GM19397 (cell line): ENCODE data around the gene TPSD1.
"Not testable (repeated sequence)": the region's sequence is repeated elsewhere in the genome, so short reads cannot be mapped to it uniquely, and the experiment has no call there.

Source experiments
- ATAC-seq: cut with Tn5 transposase; IDR thresholded peaks from one replicate; pipeline ENCODE4 v1.9.1; 2021; ENCODE audit warnings: mild to moderate bottlenecking, moderate library complexity; ENCODE audit not compliant: unreplicated experiment

Gene TPSD1

DNA sequence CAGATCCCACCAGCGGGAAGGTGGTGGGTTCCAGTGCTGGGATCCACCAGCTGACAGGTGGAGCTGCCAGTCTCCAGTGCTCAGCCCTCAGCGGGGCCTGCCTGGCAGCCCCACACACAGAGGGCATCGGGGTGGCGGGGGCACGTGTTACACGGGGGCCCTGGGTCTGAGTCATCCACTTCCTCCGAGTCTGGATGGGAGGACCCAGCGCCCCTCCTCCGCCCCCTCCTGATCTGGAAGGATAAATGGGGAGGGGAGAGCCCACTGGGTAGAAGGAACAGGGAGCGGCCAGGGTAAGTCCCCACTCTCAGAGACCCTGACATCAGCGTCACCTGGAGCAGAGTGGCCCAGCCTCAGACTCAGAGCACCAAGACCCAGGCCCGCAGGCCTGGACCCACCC lies 15.4 kb upstream of the TPSD1 start, which contains the start of gene TPSAB1:
TPSAB1 (plus strand) TSS at position 270 of the 400 bp plus-strand sequence. CDS start 234 bp downstream, outside the sequence.
- ATAC-seq = not testable (repeated sequence)

DNA sequence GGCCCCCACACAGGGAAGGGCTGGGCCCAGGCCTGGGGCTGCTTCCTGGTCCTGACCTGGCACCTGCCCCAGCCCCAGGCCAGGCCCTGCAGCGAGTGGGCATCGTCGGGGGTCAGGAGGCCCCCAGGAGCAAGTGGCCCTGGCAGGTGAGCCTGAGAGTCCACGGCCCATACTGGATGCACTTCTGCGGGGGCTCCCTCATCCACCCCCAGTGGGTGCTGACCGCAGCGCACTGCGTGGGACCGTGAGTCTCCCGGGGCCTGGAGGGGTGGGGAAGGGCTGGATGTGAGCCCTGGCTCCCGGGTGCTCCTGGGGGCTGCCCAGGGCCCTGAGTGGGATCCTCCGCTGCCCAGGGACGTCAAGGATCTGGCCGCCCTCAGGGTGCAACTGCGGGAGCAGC lies 14.8 kb upstream of the TPSD1 start:
- not testable (repeated sequence) for ATAC-seq

DNA sequence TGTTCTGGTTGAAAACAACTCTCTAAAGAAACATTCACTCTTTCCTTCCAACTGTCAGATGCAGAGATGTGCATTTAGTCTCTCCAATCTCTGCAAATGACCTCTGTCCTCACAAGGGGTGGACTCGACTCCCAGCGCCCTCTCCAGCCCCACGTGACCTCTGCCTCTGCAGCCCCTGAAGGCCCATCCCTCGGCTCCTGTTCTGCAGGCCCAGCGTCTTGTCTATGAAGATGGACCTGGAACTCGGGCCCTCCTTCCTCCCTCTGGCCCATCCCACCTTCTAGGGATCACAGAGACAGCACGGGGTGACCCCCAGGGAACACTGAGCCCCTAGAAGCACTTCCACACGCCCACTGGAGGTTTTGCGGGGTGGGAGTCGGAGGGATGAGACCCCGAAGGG lies 12.5 kb upstream of the TPSD1 start:
- not testable (repeated sequence) for ATAC-seq

GRCh38 chr16:1243907-1244850 lies 11.7 kb upstream of the TPSD1 start:
- not testable (repeated sequence) for ATAC-seq

DNA sequence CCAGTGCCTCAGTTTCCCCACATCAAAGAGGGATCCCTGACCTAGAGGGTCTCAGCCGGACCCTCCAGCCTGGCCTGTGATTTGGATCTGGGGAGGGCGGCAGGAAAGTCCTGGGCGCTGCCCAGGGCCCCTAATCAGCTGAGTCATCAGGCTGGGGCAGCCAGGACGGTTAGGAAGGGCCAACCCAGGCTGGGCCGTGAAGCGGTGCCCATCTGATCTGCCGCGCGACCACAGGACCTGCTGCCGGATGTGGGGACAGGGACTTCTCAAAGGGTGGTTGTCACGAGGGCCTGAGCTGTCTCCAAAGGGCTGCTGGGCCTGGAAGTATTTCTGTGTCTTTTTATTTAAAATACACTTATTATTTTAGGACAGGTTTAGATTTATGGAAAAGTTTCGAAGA lies 11.0 kb upstream of the TPSD1 start:
- ATAC-seq = no peak

GRCh38 chr16:1245452-1246020 lies 10.3 kb upstream of the TPSD1 start:
- no peak for ATAC-seq

DNA sequence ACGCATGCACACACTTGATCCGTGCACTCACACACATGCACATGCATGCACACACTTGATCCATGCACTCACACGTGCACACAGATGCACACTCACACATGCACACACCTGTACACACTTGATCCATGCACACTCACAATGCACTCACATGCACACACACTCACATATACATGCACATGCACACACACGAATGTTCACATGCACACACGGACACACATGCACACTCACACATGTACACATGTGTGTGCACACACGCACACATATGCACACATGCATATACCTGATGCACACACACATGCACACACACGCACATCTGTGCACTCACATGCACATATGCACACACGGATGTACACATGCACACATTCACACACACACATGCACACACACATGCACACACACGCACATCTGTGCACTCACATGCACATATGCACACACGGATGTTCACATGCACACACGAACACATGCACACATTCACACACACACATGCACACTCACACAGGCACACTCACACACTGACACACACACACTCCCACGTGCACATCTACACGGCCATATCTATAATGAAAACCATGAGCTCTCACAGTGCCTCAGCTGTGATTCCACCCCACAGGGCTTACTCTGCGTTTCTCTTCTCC lies 7.8 kb upstream of the TPSD1 start:
- not testable (repeated sequence) for ATAC-seq

GRCh38 chr16:1249031-1249755 lies 6.7 kb upstream of the TPSD1 start:
- not testable (repeated sequence) for ATAC-seq

GRCh38 chr16:1253701-1254364 lies 2.0 kb upstream of the TPSD1 start:
- ATAC-seq = not testable (repeated sequence)

- ATAC-seq = not testable (repeated sequence)
Observed at GRCh38 chr16:1254821-1255220, 1.0 kb upstream of the TPSD1 start.

- ATAC-seq = not testable (repeated sequence)
Observed at GRCh38 chr16:1256296-1256873, 516 bp downstream of the TPSD1 start.

- no peak for ATAC-seq
Observed at GRCh38 chr16:1256874-1257322, 1.0 kb downstream of the TPSD1 start.

GRCh38 chr16:1257561-1258224 lies 1.8 kb downstream of the TPSD1 start:
- ATAC-seq = no peak

- no peak for ATAC-seq
Observed at GRCh38 chr16:1258225-1258600, 2.3 kb downstream of the TPSD1 start.

- ATAC-seq = no peak
Observed at GRCh38 chr16:1258906-1259759, 3.3 kb downstream of the TPSD1 start.

DNA sequence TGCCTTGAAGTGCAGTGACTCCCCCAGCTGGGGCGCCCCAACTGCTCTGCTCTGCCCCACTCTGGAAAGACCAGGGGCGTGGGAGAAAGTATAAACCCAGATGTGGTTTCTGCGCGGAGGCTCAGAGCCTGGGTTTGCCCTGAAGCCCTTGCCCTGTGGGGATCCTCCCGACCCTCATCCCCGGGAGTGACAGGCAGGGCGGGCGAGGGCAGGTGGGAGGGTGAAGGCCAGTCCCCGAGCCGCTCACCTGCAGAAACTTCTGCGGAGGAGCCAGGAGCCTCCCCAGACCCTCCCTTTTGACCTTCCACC lies 3.8 kb downstream of the TPSD1 start:
- no peak for ATAC-seq

DNA sequence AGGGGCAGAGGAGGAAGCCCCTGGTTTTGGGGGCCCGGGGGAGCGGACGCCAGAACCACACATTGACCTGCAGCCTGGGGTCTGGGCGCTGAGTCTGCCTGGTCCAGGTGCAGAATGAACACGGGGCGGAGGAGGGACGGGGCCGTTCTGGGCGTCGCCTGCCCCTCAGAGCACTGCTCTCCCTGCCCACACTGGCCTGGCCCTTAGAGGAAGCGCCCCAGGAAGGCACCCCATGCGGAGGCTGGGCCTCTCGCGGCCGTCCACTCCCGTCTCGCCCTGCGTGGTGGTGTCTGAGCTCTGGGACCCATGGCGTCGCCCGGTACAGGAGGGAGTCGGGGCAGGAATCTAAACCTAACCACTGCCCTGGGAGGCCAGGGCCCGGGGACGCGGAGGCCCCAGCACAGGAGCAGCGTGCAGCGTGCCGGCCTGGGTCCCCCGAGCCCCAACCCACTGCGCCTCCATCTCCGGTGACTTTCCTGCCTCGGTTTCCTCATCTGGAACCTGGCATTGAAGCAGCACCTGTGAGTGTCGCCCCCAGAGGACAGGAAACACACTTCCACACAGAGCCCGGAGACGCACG lies 4.3 kb downstream of the TPSD1 start:
- ATAC-seq = no peak

- ATAC-seq = no peak
Observed at GRCh38 chr16:1261131-1261892, 5.4 kb downstream of the TPSD1 start.
